Subcutaneous abdominal adipose tissue (tissue), 5 donors: ENCODE data around the gene ARSG.
"Not testable (repeated sequence)": the region's sequence is repeated elsewhere in the genome, so short reads cannot be mapped to it uniquely, and the experiment has no call there.

Source experiments
- H3K27ac ChIP-seq: one replicate; pipeline ENCODE4 v1.7.0; 2013; ENCODE audit warnings: low read depth, mild to moderate bottlenecking, inconsistent platforms, low read length, moderate library complexity
- H3K27me3 ChIP-seq, 5 donors: one replicate each; pipeline ENCODE4 v1.7.0; 2013; ENCODE audit warnings: low read length in 5 of 5, inconsistent platforms in 1 of 5; ENCODE audit not compliant: control insufficient read depth in 5 of 5, insufficient read depth in 4 of 5
- H3K36me3 ChIP-seq, 5 donors: one replicate each; pipeline ENCODE4 v1.7.0; 2013; ENCODE audit warnings: low read length in 5 of 5; ENCODE audit not compliant: control insufficient read depth in 5 of 5, insufficient read depth in 5 of 5
- H3K4me1 ChIP-seq, 5 donors: one replicate each; pipeline ENCODE4 v1.7.0; 2013; ENCODE audit warnings: low read length in 5 of 5, mild to moderate bottlenecking in 3 of 5, moderate library complexity in 1 of 5; ENCODE audit not compliant: control insufficient read depth in 5 of 5, insufficient read depth in 5 of 5
- H3K4me3 ChIP-seq, 5 donors: one replicate each; pipeline ENCODE4 v1.7.0; 2013; ENCODE audit warnings: low read length in 5 of 5, low read depth in 1 of 5
- H3K9ac ChIP-seq, 5 donors: one replicate each; pipeline ENCODE4 v1.7.0; 2013; ENCODE audit warnings: low read length in 5 of 5, mild to moderate bottlenecking in 4 of 5, moderate library complexity in 3 of 5
- H3K9me3 ChIP-seq, 5 donors: one replicate each; pipeline ENCODE4 v1.7.0; 2013; ENCODE audit warnings: low read length in 5 of 5; ENCODE audit not compliant: control insufficient read depth in 5 of 5
- donor health status: healthy.
- donor health status: healthy.
- donor health status: healthy.
- donor health status: healthy.
- donor health status: healthy.

Gene ARSG

GRCh38 chr17:68290955-68291835, at the start of gene ARSG, which contains the start of gene SLC16A6:
Gene ARSG (plus strand): TSS chr17:68291495. CDS start chr17:68307494, 15,999 bp downstream.
Gene SLC16A6 (minus strand): TSS chr17:68291127. CDS start chr17:68278320, 12,807 bp downstream.
- no peaks in the 10 kb centered on the region for H3K9me3 ChIP-seq
- H3K9ac ChIP-seq: peak within 1 kb of the TSS in 3 of 5 donors; percentile 28 to 55 (median 35)
- peaks cover 3 to 31% (median 17%) of the 10 kb centered on the region in 5 donors for H3K27me3 ChIP-seq
- H3K36me3 ChIP-seq: no peaks in the 10 kb centered on the region
- no peak within 1 kb of the TSS for H3K27ac ChIP-seq
- peak within 1 kb of the TSS; percentile 48 to 76 (median 69) for H3K4me3 ChIP-seq
- peaks cover 0 to 30% (median 24%) of the 10 kb centered on the region in 5 donors for H3K4me1 ChIP-seq

DNA sequence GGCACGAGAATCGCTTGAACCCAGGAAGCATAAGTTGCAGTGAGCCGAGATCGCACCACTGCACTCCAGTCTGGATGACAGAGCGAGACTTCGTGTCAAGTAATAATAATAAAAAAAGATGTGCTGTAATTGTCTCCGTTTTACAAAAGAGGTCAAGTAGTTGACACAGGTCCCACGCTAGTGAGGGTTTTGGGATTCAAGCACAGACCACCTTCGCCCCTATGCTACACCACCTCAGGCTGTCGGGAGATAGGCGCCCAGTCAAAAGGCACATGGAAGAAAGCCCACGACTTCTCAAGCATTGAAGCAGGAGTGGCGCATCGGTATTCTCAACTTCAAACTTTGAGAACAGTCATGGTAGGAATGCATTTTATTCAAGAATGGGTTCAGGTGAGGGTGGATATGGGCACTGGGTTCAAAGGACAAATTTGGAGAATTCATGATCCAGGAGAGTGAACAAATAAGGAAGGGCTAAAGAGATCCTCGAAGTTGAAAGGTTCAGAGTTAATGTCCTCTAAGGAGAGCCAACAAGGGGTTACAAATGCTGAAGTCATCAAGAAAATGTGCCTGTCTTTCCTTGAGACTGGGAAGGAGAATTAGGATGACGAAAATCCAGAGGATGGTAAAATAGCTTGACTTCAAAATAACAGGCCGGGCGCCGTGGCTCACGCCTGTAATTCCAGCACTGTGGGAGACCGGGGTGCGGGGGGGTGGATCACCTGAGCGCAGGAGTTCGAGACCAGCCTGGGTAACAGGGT, 44.8 kb upstream of the ARSG start:
- no peak overlapping the region for H3K27ac ChIP-seq
- no peak overlapping the region for H3K4me3 ChIP-seq
- peaks cover 5 to 26% (median 21%) of the 10 kb centered on the region in 5 donors for H3K4me1 ChIP-seq
- no peak overlapping the region for H3K9ac ChIP-seq
- H3K36me3 ChIP-seq: peaks cover 0 to 7% (median 2%) of the 10 kb centered on the region in 5 donors
- no peaks in the 10 kb centered on the region for H3K27me3 ChIP-seq
- H3K9me3 ChIP-seq: no peaks in the 10 kb centered on the region

DNA sequence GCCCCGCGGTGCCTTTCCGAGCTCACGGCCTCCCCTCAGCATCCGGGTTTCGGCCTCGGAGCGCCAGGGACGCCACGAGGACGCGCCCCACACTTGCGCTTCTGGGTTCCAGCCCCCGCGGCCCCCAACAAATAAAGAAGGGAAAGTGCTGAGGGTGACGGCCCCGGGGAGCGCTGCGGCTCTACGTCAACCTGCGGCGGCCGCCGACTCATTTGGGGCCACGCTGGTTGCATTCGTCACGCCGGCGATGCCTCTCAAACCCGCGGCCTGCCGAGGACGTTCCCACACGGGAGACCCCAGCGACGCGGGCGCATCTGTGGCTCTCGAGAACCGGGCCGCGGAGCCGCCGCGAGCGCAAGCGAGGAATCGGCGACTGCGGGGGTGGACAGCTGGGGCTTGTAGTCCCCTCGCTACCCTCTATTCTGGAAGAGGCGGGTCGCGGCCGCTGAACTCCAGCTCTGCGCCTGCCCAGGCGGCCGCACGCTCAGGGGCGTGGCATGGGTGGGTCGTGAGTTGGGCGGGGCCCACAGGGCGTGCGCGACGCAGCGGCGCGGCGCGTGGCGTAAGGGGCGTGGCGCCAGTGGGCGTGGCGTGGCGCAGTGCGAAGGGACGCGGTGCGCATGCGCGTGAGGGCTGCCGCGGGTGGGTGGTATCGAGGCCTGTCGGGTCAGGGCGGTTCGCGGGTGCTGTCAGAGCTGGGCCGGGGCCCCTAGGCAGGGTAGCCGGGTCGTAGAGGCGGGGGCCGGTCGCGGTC, 43.7 kb upstream of the ARSG start, which contains the start of gene AMZ2:
Gene AMZ2 (plus strand): TSS at position 599 of the 754 bp plus-strand sequence. CDS start 2,145 bp downstream, outside the sequence.
- Histone ChIP-seq H3K9ac (peak within 1 kb of the TSS; percentile 26 to 93 (median 89)), H3K4me3 (peak within 1 kb of the TSS; percentile 78 to 94 (median 82)), H3K27ac (peak within 1 kb of the TSS; percentile 91), H3K27me3 (no peaks in the 10 kb centered on the region), H3K36me3 (peaks cover 0 to 14% (median 2%) of the 10 kb centered on the region in 5 donors), H3K4me1 (peaks cover 5 to 26% (median 21%) of the 10 kb centered on the region in 5 donors), H3K9me3 (no peaks in the 10 kb centered on the region)

DNA sequence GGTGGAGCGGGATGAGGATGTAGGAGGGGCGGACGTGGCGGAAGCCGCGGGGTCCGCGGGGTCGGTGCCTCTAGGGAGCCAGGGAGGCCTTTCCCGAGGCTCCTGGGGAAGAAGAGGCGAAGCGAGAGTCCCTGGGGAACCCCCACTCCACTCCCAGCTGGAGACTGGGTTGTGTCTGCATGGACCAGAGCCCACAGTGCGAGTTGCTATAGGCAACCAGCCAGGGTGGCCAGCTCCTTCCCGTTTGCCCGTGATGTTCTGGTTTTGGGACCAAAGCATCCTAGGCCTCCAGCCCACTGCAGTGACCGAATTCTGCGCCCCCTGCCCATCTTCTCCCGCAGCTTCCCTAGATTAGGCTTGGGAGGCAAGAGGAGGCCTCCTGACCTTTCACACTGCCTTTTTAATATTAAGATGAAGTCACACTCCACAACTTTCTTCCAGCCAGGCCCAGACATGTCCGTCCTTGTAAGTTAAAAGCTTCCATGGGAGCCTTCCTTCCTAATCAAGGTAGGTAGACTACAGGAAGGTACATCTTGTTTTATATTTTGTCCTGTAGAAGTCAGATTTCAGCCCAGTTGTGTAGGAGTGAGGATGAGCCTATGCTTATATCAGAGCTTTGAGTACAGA, 43.0 kb upstream of the ARSG start:
- Histone ChIP-seq H3K4me3 (peak overlapping the region; percentile 78 to 94 (median 82)), H3K27me3 (no peaks in the 10 kb centered on the region), H3K9me3 (no peaks in the 10 kb centered on the region), H3K36me3 (peaks cover 0 to 14% (median 6%) of the 10 kb centered on the region in 5 donors), H3K27ac (peak overlapping the region; percentile 91), H3K9ac (peak overlapping the region in 4 of 5 donors; percentile 86 to 93 (median 89)), H3K4me1 (peaks cover 5 to 26% (median 21%) of the 10 kb centered on the region in 5 donors)

DNA sequence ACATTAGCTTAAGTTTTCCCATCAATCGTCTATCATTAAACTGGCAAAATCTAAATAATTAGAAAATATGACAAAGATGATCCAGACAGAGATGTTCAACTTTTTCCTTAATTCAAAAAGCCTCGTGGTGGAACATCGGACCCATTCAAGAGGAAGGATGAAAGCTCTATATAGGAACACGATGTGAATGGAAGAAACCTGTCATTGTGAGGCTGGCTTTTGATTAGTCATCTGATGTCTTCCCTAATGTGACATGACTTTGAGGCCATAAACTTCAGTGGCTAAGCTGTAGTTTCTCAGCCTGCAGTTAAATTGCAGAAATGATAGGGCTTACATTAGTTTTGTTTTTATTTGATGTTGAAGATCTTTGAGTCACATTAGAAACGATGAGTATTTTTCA, 42.4 kb upstream of the ARSG start:
- H3K4me1 ChIP-seq: peaks cover 5 to 28% (median 21%) of the 10 kb centered on the region in 5 donors
- peak overlapping the region in 2 of 5 donors; percentile 89 to 93 for H3K9ac ChIP-seq
- H3K4me3 ChIP-seq: peak overlapping the region in 3 of 5 donors; percentile 78 to 94 (median 82)
- peaks cover 0 to 14% (median 6%) of the 10 kb centered on the region in 5 donors for H3K36me3 ChIP-seq
- peak overlapping the region; percentile 91 for H3K27ac ChIP-seq
- H3K9me3 ChIP-seq: no peaks in the 10 kb centered on the region
- no peaks in the 10 kb centered on the region for H3K27me3 ChIP-seq

DNA sequence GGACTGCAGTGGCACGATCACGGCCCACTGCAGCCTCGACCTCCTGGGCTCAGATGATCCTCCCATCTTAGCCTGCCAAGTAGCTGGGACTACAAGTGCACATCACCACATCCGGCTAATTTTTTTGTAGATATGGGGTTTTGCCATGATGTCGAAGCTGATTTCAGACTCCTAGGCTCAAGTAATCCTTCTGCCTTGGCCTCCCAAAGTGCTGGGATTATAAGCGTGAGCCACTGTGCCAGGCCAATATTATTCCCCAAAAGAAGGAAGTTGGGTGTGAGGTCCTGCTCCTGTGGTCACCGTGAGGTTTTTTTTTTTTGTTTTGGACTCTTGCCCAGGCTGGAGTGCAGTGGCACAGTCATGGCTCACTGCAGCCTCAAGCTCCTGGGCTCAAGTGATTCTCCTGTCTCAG, 41.9 kb upstream of the ARSG start:
- no peak overlapping the region for H3K4me3 ChIP-seq
- peaks cover 0 to 17% (median 8%) of the 10 kb centered on the region in 5 donors for H3K36me3 ChIP-seq
- peak overlapping the region in 2 of 5 donors; percentile 25 to 93 for H3K9ac ChIP-seq
- H3K4me1 ChIP-seq: peaks cover 5 to 33% (median 26%) of the 10 kb centered on the region in 5 donors
- H3K27ac ChIP-seq: peak overlapping the region; percentile 30
- H3K27me3 ChIP-seq: no peaks in the 10 kb centered on the region
- no peaks in the 10 kb centered on the region for H3K9me3 ChIP-seq

DNA sequence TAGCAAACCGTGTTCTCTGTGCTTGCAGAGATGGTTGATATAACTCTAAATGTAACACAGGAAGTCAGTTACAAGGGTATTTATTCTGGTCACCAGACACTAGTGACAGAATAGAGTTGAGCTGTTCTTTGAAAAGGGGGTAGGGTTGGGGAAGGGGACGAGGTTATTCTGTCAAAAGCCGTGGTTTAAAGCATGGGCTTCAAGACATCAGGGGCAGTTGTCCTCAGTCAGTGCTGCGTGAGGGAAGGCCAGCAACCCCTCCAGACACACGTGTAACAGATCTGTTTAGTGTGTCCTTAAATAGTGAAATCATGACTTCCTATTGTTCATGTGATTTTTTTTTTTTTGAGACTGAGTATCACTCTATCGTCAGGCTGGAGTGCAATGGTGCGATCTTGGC, 37.9 kb upstream of the ARSG start:
- peaks cover 0 to 35% (median 21%) of the 10 kb centered on the region in 5 donors for H3K36me3 ChIP-seq
- H3K9ac ChIP-seq, H3K27ac ChIP-seq, H3K4me3 ChIP-seq, H3K27me3 ChIP-seq, H3K9me3 ChIP-seq: not testable (repeated sequence)
- H3K4me1 ChIP-seq: peaks cover 3 to 41% (median 33%) of the 10 kb centered on the region in 5 donors

- H3K4me1 ChIP-seq: peaks cover 0 to 36% (median 25%) of the 10 kb centered on the region in 5 donors
- H3K9ac ChIP-seq: no peak overlapping the region
- H3K4me3 ChIP-seq: no peak overlapping the region
- no peaks in the 10 kb centered on the region for H3K9me3 ChIP-seq
- peak overlapping the region; percentile 2 for H3K27ac ChIP-seq
- no peaks in the 10 kb centered on the region for H3K27me3 ChIP-seq
- peaks cover 0 to 35% (median 20%) of the 10 kb centered on the region in 5 donors for H3K36me3 ChIP-seq
These were observed 36.1 kb upstream of the ARSG start for GRCh38 chr17:68255151-68255550.
